GM21723 (cell line): ENCODE measurements around the gene SREK1.
"Not testable (repeated sequence)": the region's sequence is repeated elsewhere in the genome, so short reads cannot be mapped to it uniquely, and the experiment has no call there.

Source experiments
- ATAC-seq: cut with Tn5 transposase; IDR thresholded peaks from one replicate; pipeline ENCODE4 v1.9.1; 2021; ENCODE audit warnings: mild to moderate bottlenecking, moderate library complexity; ENCODE audit not compliant: unreplicated experiment

The SREK1 gene

GRCh38 chr5:66144074-66144833 is at the start of gene SREK1:
SREK1 (plus strand) TSS chr5:66144300; CDS start chr5:66144377, 77 bp downstream.
- ATAC-seq, result peak; percentile 94

GRCh38 chr5:66100851-66101250 is 43.2 kb upstream of the SREK1 start:
- ATAC-seq, result no peak

GRCh38 chr5:66113160-66113559 is 30.9 kb upstream of the SREK1 start:
- no peak for ATAC-seq

- no peak for ATAC-seq
Measured at GRCh38 chr5:66118304-66118703, 25.8 kb upstream of the SREK1 start.

- no peak for ATAC-seq
Measured at GRCh38 chr5:66122379-66123034, 21.6 kb upstream of the SREK1 start.

- no peak for ATAC-seq
Measured at GRCh38 chr5:66129144-66129543, 15.0 kb upstream of the SREK1 start.

GRCh38 chr5:66130493-66130892 is 13.6 kb upstream of the SREK1 start:
- no peak for ATAC-seq

- ATAC-seq, result no peak
Measured at GRCh38 chr5:66134407-66134861, 9.7 kb upstream of the SREK1 start.

- no peak for ATAC-seq
Measured at GRCh38 chr5:66136053-66136452, 8.0 kb upstream of the SREK1 start.

GRCh38 chr5:66136944-66137343 is 7.2 kb upstream of the SREK1 start:
- ATAC-seq, result not testable (repeated sequence)

GRCh38 chr5:66138637-66139317 is 5.3 kb upstream of the SREK1 start:
- ATAC-seq, result no peak

- ATAC-seq, result no peak
Measured at GRCh38 chr5:66139318-66139712, 4.8 kb upstream of the SREK1 start.

- ATAC-seq, result no peak
Measured at GRCh38 chr5:66142417-66142816, 1.7 kb upstream of the SREK1 start.

GRCh38 chr5:66143473-66144073 is 527 bp upstream of the SREK1 start:
- peak; percentile 34 for ATAC-seq

- peak; percentile 53 for ATAC-seq
Measured at GRCh38 chr5:66144834-66145390, 812 bp downstream of the SREK1 start.

GRCh38 chr5:66145737-66146136 is 1.6 kb downstream of the SREK1 start:
- ATAC-seq, result no peak

- ATAC-seq, result no peak
Measured at GRCh38 chr5:66149950-66150349, 5.8 kb downstream of the SREK1 start.

GRCh38 chr5:66151030-66151429 is 6.9 kb downstream of the SREK1 start:
- ATAC-seq, result no peak

- ATAC-seq, result no peak
Measured at GRCh38 chr5:66151491-66151890, 7.4 kb downstream of the SREK1 start.

GRCh38 chr5:66157046-66157445 is 12.9 kb downstream of the SREK1 start:
- ATAC-seq, result no peak

GRCh38 chr5:66161356-66161755 is 17.3 kb downstream of the SREK1 start:
- ATAC-seq, result no peak
